HG03025 (cell line): ENCODE data around the gene UBE2L6.

ENCODE experiments used
- ATAC-seq: cut with Tn5 transposase; IDR thresholded peaks from one replicate; pipeline ENCODE4 v1.9.1; 2021; ENCODE audit warnings: mild to moderate bottlenecking, moderate library complexity; ENCODE audit not compliant: unreplicated experiment, low FRiP score

UBE2L6 gene

DNA sequence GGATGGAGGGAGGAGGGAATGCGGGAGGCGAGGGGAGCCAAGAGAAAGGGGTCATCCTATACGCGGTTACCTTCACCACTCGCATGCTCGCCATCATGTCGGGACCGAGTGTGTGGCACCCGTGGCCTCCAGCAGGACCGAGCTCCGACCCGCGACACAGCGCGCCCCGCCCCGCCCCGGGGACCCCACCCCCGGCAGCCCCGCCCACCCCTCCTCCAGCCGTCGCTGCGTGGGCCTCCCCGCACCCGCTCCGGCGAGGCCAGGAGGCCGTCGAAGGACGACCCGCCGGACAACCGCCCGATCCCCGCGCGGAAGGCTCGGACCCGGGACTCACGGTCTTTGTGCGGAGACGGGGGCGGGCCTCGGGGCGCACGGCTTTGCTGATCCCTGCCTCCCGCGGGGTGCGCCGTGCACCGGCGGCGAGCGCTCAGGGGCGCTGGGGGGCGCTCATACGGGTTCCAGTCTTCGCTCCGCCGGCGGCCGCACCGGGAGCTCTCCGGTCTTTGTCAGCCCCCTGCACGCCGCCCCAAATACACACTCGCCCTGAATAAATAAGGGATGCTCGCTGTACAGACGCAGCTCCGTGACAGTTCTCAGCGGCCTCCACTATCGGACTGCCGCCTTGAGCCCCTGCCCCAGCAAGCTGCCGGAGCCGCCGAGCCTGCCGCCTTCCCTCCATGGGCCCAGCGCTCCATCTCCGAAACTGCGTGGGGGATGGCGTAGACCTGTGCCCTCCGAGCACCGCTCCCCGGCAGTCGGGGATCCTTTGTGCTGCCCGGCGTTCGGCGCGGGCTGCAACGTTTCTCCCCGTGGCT is at the start of gene UBE2L6:
Gene UBE2L6 (minus strand): TSS at position 158 of the 815 bp plus-strand sequence. CDS start 61 bp downstream, at position 97.
- ATAC-seq = peak; percentile 66

DNA sequence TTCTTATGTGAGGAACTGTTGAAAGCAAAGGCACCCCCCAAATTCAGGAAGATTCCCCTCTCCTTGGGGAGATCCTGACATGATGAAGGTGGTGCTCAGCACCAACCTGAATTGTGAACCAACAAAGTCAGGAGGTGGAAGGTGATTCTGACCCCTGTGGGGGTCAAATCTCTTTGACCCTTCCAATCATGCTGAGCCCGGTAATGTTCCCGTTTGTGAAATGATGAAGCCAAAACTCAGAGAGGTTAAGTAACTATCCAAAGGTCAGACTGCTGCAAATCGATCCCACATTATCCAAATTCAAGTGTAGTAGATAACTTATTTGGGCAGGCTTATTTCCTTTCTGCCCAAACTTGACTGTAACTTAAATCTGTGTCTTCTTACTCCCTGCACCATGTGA is 49.1 kb upstream of the UBE2L6 start:
- ATAC-seq = no peak

DNA sequence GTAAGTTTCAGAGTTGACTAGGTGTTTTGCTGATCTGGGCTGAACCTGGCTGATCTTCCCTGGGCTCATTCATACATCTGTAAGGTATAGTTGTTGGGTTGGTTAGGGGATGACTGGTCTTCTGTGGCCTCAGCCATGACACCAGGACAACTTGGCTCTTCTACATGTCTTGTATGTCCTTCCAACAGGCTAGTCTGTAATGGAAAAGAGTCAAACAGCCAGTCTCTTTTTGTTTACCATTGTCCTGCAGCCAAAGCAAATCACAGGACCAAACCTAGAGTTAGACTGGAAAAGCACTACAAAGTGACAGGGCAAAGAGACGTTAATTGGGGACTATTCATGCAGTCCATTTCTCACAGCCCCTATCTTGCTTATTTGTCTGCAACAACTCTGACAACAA is 47.8 kb upstream of the UBE2L6 start:
- ATAC-seq = no peak

DNA sequence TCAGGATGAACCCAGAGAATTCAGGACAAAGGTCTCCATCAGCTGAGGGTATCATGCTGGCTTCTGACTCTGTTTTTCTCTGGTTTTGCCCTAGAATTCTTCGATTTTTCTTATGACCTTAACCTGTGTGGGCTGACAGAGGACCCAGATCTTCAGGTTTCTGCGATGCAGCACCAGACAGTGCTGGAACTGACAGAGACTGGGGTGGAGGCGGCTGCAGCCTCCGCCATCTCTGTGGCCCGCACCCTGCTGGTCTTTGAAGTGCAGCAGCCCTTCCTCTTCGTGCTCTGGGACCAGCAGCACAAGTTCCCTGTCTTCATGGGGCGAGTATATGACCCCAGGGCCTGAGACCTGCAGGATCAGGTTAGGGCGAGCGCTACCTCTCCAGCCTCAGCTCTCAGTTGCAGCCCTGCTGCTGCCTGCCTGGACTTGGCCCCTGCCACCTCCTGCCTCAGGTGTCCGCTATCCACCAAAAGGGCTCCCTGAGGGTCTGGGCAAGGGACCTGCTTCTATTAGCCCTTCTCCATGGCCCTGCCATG is 46.8 kb upstream of the UBE2L6 start:
- ATAC-seq = no peak

DNA sequence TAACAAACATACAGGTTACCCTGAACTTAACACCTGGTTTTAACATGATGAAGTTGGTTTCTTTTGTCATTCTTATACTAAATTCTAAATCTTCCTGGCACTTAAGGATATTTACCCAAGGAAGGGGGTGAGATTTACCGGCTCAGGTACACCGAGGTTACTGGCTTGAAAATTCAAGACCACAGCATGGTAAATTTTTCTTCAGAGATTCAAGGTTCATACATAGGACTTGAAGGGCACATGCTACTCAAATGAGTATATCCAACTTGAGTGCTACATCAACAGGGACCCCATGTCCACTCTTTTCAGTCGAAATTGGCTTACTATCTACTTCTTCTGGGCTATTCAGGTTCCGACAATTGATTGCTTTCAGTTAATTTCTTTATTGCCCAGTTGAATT is 42.7 kb upstream of the UBE2L6 start:
- ATAC-seq = no peak

DNA sequence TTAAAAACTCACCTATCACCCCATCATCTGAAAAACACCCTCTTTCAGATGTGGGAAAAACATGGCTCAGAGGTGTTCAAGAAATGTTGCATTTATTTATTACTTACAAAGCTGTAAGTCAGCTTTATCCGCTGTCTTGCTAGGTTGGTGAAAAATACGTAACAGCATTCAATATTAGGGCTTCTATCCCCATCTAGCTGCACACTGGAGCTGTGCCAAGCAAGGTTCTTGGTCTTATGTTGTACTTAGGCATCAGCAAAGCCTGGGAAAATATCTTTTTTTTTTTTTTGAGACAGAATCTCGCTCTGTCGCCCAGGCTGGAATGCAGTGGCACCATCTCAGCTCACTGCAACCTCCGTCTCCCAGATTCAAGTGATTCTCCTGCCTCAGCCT is 37.6 kb upstream of the UBE2L6 start:
- ATAC-seq = no peak

DNA sequence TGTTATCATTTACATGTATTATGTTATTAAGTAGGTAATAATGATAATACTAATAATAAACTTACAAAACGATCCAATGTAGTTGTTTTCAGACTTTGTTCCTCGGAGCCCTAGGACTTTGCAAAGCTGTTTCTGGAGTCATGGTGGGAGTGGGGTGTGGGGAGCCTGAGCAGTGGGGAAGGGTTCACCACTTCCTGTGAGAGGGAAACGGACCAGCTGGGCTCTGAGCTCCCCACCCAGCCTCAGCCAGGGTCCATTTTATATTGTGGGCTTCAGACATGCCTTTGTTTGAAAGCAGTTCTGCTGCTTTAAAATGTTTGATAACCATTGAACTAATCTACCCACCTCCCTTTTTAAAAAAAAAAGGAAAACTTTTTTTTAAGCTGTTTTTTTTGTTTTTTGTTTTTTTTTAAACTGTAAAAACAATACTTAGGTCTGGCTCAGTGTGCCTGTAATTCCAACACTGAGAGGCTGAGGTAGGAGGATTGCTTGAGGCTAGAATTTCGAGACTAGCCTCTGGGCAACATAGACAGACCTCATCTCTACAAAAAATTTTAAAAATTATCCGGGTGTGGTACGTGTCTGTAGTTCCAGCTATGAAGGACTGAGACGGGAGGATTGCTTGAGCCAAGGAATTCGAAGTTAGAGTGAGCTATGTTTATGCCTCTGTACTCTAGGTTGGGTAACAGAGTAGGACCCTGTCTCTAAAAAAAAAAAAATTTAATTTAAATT is 37.0 kb upstream of the UBE2L6 start:
- ATAC-seq = no peak

DNA sequence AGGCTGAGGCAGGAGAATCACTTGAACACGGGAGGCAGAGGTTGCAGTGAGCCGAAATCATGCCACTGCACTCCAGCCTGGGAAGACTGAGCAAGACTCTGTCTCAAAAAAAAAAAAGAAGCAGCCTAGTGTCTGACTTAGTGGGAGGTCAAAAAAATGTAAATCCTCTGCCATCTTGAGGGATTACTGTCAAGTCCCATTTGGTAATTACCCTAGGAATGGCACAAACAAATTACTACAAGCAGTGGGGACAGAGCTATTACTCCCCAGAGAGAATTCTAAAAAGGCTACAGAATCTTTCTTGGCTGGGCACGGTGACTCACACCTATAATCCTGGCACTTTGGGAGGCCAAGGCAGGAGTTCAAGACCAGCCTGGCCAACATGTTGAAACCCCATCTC is 33.8 kb upstream of the UBE2L6 start:
- ATAC-seq = no peak

DNA sequence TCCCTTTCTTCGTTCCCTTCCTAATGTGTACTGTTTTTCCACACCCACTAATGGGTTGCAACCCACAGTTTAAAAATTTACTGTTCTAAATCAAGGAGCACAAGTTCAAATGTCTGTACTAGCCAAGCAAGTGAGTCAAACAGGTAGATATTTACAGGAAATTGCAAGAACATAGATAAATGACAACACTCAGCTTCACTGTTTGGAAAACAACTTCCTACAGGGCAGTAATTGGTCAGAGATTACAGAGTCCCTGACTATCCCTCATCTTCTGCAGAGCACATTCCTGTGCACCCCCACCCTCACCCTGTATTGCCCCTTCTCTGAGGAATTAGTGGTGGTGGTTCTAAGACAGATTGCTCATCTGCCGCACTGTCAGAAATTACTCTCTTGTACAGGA is 31.9 kb upstream of the UBE2L6 start:
- ATAC-seq = no peak

DNA sequence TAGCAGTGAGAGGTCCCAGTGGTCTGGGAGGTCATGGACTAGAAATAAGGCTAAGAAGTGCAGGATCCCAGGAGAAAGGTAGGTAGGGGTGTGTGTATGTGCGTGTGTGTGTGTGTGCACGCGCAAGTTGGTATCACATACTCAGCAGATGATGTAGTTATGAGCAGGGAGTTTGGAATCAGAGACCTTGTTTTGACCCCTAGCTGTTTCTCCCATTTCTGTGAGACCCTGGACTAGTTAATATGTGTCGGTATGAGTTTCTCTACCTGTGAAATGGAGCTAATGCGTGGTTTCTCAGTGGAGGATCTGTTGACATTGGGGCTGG is 31.3 kb upstream of the UBE2L6 start:
- no peak for ATAC-seq

DNA sequence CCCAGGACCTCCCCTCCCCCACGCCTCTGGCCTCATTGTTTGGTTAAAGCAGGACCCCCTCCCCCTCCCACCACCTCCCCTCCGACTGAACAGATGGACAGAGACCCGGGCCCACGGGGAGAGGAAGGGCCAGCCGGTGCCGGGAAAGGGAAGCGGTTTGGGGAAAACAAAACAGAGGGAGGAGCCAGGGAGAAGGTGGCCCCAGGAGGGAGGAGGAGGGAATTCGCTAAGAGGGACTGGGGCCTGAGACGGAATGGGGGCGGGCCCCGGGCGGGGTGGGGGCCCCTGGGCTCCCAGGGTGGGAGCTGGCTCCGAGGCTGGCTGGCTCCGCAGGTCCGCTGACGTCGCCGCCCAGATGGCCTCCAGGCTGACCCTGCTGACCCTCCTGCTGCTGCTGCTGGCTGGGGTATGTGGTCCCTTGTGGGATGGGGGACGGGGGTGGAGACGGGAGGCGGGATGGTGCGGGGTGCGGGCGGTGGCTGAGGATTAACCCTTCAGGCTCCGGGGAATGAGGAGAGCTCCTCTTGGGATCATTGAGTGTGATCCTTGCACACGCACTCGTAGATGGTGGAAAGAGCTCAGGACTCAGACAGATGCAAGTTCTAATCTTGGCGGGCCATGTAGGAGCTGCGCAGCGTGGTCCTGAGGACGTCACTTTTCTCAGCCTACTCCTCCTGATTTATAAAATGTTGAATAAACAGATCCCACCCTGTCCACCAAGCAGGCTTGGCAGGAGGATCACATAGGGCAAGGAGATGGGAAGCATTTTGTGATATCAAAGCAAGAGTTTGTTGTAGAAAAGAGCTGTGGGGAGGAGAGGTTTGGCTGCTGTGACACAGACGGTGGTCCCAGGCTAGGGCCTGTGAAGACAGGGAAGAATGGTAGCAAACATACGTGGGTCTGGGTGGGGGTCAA is 30.7 kb upstream of the UBE2L6 start:
- ATAC-seq = no peak

DNA sequence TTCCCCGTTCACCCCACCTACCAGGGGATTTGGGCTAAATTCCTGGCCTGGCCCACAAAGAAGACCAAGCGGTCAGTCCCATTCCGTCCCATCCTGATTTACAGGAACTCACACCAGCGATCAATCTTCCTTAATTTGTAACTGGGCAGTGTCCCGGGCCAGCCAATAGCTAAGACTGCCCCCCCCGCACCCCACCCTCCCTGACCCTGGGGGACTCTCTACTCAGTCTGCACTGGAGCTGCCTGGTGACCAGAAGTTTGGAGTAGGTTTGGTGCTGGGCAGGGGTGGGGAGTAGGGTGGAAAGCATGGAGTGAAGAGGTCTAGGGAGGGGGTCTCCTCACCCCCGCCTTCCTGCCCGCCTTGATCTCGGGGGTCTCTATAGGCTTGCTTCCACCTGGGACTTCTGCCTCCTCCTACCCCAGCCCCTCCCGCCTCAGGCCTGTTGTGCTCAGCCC is 30.0 kb upstream of the UBE2L6 start, which contains the start of gene SERPING1:
Gene SERPING1 (plus strand): TSS at position 225 of the 455 bp plus-strand sequence. CDS start 586 bp downstream, outside the sequence.
- no peak for ATAC-seq

DNA sequence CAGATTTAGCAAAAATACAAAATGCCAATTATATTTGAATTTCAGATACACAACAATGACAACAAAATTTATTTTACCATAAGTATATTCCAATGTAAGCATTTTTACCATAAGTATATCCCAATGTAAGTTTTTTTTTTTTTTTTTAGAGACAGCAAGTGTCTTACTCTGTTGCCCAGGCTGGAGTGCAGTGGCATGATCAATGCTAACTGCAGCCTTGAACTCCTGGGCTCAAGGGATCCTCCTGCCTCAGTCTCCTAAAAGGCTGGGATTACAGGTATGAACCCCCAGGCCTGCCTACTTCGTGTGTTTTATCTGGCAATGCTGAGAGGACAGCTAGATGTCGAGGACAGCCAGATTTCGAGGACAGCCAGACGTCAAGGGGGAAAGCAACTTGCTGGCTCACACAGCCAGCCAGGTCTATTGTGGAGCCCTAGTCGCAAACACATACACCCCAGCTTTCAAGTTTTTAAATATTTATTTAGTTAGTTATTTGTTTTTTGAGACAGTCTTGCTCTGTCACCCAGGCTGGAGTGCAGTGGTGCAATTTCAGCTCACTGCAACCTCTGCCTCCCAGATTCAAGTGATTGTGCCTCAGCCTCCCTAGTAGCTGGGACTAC is 28.9 kb upstream of the UBE2L6 start:
- no peak for ATAC-seq

DNA sequence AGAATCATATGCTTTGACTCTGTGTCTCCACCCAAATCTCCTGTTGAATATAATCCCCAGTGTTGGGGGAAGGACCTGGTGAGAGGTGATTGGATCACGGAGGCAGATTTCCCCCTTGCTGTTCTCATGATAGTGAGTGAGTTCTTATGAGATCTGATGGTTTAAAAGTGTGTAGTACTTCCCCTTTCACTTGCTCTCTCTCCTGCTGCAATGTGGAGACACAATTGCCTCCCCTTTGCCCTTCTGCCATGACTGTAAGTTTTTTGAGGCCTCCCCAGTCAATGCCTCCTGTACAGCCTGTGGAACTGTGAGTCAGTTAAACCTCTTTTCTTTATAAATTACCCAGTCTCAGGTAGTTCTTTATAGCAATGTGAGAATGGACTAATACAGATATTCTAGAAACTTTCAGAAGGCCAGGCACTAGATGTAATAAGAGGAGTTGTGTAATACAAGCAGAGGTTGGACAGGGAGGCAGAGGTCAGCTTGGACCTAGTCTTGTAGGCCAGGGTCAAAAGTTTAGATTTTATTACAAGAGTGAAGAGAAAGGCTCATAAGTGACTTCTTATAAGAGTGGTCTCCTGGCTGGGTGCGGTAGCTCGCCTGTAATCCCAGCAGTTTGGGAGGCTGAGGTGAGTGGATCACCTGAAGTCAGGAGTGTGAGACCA is 20.7 kb upstream of the UBE2L6 start:
- no peak for ATAC-seq

DNA sequence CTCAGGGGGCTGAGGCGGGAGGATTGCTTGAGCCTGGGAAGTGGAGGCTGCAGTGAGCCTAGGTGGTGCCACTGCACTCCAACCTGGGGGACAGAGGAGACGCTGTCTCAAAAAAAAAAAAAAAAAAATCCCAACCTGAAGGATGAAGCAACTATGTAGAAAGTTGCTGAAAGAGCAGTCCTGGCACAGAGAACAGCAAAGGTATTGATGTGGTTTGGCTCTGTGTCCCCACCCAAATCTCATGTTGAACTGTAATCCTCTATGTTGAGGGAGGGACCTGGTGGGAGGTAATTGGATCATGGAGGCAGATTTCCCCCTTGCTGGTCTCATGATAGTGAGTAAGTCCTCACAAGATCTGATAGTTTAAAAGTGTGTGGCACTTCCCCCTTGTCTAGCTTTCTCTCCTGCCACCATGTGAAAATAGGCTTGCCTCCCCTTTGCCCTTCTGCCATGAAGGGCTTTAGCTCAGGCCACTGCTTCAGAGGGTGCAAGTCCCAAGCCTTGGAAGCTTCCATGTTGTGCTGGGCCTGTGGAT is 19.3 kb upstream of the UBE2L6 start:
- no peak for ATAC-seq

DNA sequence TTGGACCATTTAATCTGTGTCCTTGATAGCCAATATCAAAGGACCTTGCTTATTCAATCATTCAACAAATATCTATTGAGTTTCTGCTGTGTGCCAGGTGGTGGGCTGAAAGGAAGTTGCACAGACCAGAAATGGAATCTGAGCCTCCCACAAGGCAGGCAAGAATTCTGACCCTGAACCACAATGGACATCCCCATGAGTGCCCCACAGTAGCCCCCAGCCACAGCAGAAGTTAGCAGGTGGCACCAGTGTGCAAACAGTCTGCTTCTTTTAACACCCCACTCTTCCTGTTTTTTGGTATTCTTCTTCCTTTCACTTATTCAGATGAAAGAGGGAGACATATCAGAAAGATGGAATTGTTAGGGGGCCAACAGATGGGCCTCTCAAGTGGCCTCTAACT is 17.8 kb upstream of the UBE2L6 start:
- no peak for ATAC-seq

DNA sequence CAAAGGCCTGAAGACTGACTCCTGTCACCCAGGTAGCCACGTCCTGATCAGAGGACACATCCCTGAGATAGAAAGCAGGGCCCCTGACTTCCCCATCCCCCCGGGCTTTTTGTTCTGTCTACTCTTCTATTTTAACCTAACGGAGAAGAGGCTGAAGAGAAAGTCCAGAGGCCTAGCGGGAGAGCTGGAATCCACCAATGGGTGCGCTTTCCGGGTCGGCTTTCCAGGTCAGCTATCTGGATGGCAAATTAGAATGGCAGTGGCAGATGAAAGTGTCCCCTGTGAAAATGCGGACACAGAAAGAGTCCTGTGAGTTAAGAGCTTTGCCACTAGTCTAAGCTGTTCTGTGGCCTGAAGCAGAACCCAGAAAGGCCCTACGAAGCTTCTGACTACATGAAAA is 16.9 kb upstream of the UBE2L6 start:
- no peak for ATAC-seq

DNA sequence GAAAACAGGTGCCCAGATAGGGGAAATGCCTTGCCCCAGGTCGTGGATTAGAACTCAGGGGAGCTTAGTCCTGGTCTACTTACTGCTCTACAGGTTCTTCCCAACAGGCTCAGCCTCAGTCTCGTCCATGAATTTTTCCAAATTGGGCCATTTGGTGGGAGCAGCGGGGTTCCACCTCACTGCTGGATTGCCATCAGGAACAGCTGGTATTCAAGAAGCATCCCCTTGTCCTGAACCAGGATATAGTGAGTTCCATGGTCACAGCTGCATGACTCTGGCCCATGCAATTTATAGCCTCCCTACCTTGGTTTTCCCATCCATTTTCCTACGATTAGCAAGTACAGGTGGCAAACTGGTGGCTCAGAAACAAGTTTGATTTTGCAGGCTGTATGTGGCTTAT is 6.6 kb upstream of the UBE2L6 start:
- ATAC-seq = no peak

DNA sequence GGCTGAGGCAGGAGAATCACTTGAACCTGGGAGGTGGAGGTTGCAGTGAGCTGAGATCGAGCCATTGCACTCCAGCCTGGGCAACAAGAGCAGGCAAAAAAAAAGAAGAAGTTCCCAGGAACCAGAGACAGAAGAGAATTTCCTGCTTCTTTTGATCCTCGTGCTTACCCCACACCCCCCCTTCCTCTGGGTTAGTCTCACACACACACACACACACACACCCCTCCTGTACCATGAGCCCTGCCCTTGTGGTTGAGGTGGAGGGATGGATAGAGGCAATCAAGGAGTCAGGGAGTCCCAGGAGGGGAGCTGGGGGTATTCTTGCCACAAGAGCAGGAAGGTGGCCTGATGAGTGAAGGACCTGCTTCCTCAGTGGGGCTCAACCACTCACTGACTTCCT is 4.1 kb upstream of the UBE2L6 start:
- no peak for ATAC-seq
